DOHH2 (cell line): ENCODE results near the gene METTL24.
"Not testable (repeated sequence)": the region's sequence is repeated elsewhere in the genome, so short reads cannot be mapped to it uniquely, and the experiment has no call there.

Experiments used
- H3F3A ChIP-seq: fragments of 200-600 bp; sonication (generic), shearing (Covaris generic); 2 replicates; pipeline ENCODE4 v1.6.0; 2016; ENCODE audit warnings: antibody characterized with exemption, mild to moderate bottlenecking; ENCODE audit not compliant: control insufficient read depth, insufficient read depth
- H3K27ac ChIP-seq: fragments of 200-600 bp; sonication (generic); 2 replicates; pipeline ENCODE4 v1.5.1; 2014; ENCODE audit warnings: low read depth, mild to moderate bottlenecking, low read length, moderate library complexity
- H3K27me3 ChIP-seq: fragments of 200-600 bp; sonication (generic); 2 replicates; pipeline ENCODE4 v1.6.1; 2014; ENCODE audit warnings: mild to moderate bottlenecking, low read length, mixed read lengths; ENCODE audit not compliant: control insufficient read depth
- H3K36me3 ChIP-seq: fragments of 200-600 bp; sonication (generic); 2 replicates; pipeline ENCODE4 v1.6.1; 2014; ENCODE audit warnings: mild to moderate bottlenecking, low read length, moderate library complexity, mixed read lengths; ENCODE audit not compliant: control insufficient read depth
- H3K4me1 ChIP-seq: fragments of 200-600 bp; sonication (generic); 2 replicates; pipeline ENCODE4 v1.6.1; 2014; ENCODE audit warnings: mild to moderate bottlenecking, low read length, mixed read lengths; ENCODE audit not compliant: control insufficient read depth
- H3K4me2 ChIP-seq: fragments of 200-600 bp; sonication (generic); 2 replicates; pipeline ENCODE4 v1.6.0; 2014; ENCODE audit warnings: mild to moderate bottlenecking, low read length, moderate library complexity
- H3K4me3 ChIP-seq: fragments of 200-600 bp; sonication (generic); 2 replicates; pipeline ENCODE4 v1.5.1; 2014; ENCODE audit warnings: mild to moderate bottlenecking, low read length, mixed read lengths
- H3K79me2 ChIP-seq: fragments of 200-600 bp; sonication (generic); 2 replicates; pipeline ENCODE4 v1.6.1; 2014; ENCODE audit warnings: mild to moderate bottlenecking, low read length, mixed read lengths; ENCODE audit not compliant: control insufficient read depth
- H3K9me2 ChIP-seq: fragments of 200-600 bp; sonication (generic); replicated peaks from 2 replicates; pipeline ENCODE4 v1.6.1; 2014; ENCODE audit warnings: mild to moderate bottlenecking, low read length, mixed read lengths; ENCODE audit not compliant: control insufficient read depth
- H3K9me3 ChIP-seq: fragments of 200-600 bp; sonication (generic); 2 replicates; pipeline ENCODE4 v1.6.1; 2014; ENCODE audit warnings: antibody characterized with exemption, low read length, mixed read lengths; ENCODE audit not compliant: control insufficient read depth, insufficient read depth
- H4K20me1 ChIP-seq: fragments of 200-600 bp; sonication (generic); 2 replicates; pipeline ENCODE4 v1.6.0; 2014; ENCODE audit warnings: low read depth, mild to moderate bottlenecking, antibody characterized with exemption, low read length, moderate library complexity; ENCODE audit not compliant: control insufficient read depth, insufficient read depth
- EZH2phosphoT487 ChIP-seq: fragments of 200-600 bp; sonication (generic); IDR thresholded peaks from 2 replicates; pipeline ENCODE4 v1.6.1; 2017; ENCODE audit warnings: borderline replicate concordance, mild to moderate bottlenecking, antibody characterized with exemption, low read length, moderate library complexity, mixed read lengths
- TF ChIP-seq, protein P1 (sequence below): fragments of 200-600 bp; sonication (generic); IDR thresholded peaks from one replicate; pipeline ENCODE4 v1.5.1; 2014; ENCODE audit warnings: antibody characterized with exemption, mild to moderate bottlenecking, low read depth, low read length; ENCODE audit not compliant: poor library complexity, severe bottlenecking

The METTL24 gene

DNA sequence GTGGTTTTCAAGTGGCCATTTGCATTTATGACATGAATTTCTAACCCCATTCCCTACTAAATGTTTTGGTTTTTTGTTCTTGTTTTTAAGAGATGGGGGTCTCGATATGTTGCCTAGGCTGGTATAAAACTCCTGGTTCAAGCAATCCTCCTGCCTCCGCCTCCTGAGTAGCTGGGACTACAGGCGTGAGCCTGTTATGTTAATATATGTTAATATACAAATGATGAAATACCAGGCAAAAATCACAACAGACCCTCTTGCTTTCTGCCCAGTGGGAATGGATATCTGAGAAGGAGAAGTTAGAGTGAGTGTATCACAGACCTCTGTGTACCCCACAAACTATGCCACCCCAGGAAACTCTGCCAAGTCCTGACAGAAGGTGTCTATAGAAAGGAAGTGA, 111.8 kb downstream of the METTL24 start:
- Histone ChIP-seq H3K36me3 (no peaks in the 10 kb centered on the region), H3K4me2 (no peak overlapping the region), H3K4me3 (no peak overlapping the region), H3K4me1 (no peaks in the 10 kb centered on the region), H3K79me2 (no peaks in the 10 kb centered on the region), H3K27ac (no peak overlapping the region), H3K27me3 (no peaks in the 10 kb centered on the region), H3K9me3 (no peaks in the 10 kb centered on the region), H3K9me2 (no peaks in the 10 kb centered on the region), H3F3A (no peaks in the 10 kb centered on the region), H4K20me1 (no peaks in the 10 kb centered on the region)
- TF ChIP-seq, protein P1, sequence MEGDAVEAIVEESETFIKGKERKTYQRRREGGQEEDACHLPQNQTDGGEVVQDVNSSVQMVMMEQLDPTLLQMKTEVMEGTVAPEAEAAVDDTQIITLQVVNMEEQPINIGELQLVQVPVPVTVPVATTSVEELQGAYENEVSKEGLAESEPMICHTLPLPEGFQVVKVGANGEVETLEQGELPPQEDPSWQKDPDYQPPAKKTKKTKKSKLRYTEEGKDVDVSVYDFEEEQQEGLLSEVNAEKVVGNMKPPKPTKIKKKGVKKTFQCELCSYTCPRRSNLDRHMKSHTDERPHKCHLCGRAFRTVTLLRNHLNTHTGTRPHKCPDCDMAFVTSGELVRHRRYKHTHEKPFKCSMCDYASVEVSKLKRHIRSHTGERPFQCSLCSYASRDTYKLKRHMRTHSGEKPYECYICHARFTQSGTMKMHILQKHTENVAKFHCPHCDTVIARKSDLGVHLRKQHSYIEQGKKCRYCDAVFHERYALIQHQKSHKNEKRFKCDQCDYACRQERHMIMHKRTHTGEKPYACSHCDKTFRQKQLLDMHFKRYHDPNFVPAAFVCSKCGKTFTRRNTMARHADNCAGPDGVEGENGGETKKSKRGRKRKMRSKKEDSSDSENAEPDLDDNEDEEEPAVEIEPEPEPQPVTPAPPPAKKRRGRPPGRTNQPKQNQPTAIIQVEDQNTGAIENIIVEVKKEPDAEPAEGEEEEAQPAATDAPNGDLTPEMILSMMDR: no peak
- no peak for TF ChIP-seq EZH2phosphoT487

DNA sequence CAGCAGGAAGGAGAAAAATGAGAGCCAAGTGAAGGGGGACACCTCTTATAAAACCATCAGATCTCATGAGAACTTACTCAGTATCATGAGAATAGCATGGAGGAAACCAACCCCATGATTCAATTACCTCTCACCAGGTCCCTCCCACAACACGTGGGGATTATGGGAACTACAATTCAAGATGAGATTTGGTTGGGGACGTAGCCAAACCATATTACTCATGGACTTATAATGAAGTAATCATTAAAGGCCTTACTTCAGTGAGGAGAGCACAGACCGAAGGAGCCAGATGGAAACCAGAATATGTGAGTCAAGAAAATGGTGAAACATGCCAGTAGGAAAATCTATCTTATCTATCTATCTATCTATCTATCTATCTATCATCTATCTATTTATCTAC, 113.5 kb downstream of the METTL24 start:
- H3F3A ChIP-seq, H4K20me1 ChIP-seq, H3K4me1 ChIP-seq, H3K27ac ChIP-seq, H3K79me2 ChIP-seq, H3K36me3 ChIP-seq, H3K4me2 ChIP-seq, H3K9me2 ChIP-seq, H3K4me3 ChIP-seq, H3K27me3 ChIP-seq, H3K9me3 ChIP-seq: not testable (repeated sequence)

DNA sequence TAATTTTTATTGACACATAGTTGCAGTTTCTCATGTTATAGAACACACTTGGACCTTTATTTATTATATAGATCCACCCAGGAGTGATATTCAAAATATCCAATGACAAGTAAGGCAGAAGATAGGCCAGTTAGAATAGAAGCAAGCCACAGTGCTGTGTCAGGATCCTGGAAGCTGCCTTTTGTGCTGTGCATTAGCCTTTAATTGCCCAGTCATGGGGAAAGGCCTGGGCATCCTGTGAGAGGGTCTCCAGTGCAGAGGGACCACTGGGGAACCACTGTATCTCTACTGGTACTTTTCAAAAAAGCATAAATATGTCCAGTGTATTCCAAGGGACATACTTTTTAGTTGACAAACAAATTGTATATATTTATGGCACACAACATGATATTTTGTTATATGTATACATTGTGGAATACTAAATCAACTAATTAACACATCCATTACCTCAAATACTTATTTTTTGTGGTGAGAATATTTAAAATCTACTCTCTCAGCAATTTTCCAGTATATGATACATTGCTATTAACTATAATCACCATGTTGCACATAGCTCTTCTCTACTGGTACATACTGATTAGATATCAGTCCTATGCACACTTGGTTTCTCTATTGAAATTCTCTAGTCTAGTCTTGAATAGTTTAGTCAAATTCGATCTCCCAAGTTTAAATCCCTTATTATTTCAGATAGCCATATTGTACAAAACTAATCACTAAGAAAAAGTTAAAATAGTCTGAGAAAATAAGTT, 118.4 kb downstream of the METTL24 start:
- Histone ChIP-seq H3K27ac (no peak overlapping the region), H3K27me3 (no peaks in the 10 kb centered on the region), H3K9me3 (no peaks in the 10 kb centered on the region), H3K9me2 (no peaks in the 10 kb centered on the region), H3K79me2 (no peaks in the 10 kb centered on the region), H3K4me2 (no peak overlapping the region), H4K20me1 (no peaks in the 10 kb centered on the region), H3K4me3 (no peak overlapping the region), H3F3A (no peaks in the 10 kb centered on the region), H3K36me3 (peaks cover 5% of the 10 kb centered on the region; the same call in 1 of the 2 replicates), H3K4me1 (no peaks in the 10 kb centered on the region)
- no peak for TF ChIP-seq EZH2phosphoT487
- TF ChIP-seq, protein P1: no peak

DNA sequence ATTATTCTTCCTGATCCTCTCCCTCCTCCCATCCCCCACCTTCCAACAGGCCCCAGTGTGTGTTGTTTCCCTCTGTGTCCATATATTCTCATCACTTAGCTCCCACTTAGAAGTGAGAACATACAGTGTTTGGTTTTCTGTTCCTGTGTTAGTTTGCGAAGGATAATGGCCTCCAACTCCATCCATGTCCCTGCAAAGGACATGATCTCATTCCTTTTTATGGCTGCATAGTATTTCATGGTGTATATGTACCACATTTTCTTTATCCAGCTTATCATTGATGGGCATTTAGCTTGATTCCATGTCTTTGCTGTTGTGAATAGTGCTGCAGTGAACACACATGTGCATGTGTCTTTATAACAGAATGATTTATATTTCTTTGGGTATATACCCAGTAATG, 122.1 kb downstream of the METTL24 start:
- not testable (repeated sequence) for H3K27ac ChIP-seq, H3K36me3 ChIP-seq, H3K9me2 ChIP-seq, H3K4me2 ChIP-seq, H3K9me3 ChIP-seq, H3F3A ChIP-seq, H3K4me3 ChIP-seq, H3K79me2 ChIP-seq, H4K20me1 ChIP-seq, H3K4me1 ChIP-seq, H3K27me3 ChIP-seq
